ENCODE data around the gene ESR2.
"Not testable (repeated sequence)": the region's sequence is repeated elsewhere in the genome, so short reads cannot be mapped to it uniquely, and the experiment has no call there.

The ESR2 gene

GRCh38 chr14:64119500-64119899 is 174.7 kb downstream of the ESR2 start:
- no peak for DNase-seq

- DNase-seq: no peak
Measured at GRCh38 chr14:64118892-64119291, 175.3 kb downstream of the ESR2 start.

- not testable (repeated sequence) for DNase-seq
Measured at GRCh38 chr14:64118403-64118742, 175.8 kb downstream of the ESR2 start.

GRCh38 chr14:64117671-64118402 is 176.3 kb downstream of the ESR2 start:
- DNase-seq: no peak

- DNase-seq: no peak
Measured at GRCh38 chr14:64115401-64115800, 178.8 kb downstream of the ESR2 start.

GRCh38 chr14:64114796-64115195 is 179.4 kb downstream of the ESR2 start:
- DNase-seq: no peak

- DNase-seq: no peak
Measured at GRCh38 chr14:64114166-64114565, 180.0 kb downstream of the ESR2 start.

GRCh38 chr14:64112867-64113678 is 181.1 kb downstream of the ESR2 start:
- DNase-seq: no peak

- DNase-seq: no peak
Measured at GRCh38 chr14:64110802-64111201, 183.4 kb downstream of the ESR2 start.

GRCh38 chr14:64109819-64110554 is 184.2 kb downstream of the ESR2 start:
- DNase-seq: no peak

- no peak for DNase-seq
Measured at GRCh38 chr14:64107438-64107837, 186.7 kb downstream of the ESR2 start.

GRCh38 chr14:64098120-64098519 is 196.1 kb downstream of the ESR2 start:
- DNase-seq: no peak

GRCh38 chr14:64095620-64096019 is 198.6 kb downstream of the ESR2 start:
- DNase-seq: no peak

- DNase-seq: no peak
Measured at GRCh38 chr14:64092940-64093339, 201.2 kb downstream of the ESR2 start.

- no peak for DNase-seq
Measured at GRCh38 chr14:64092338-64092737, 201.8 kb downstream of the ESR2 start.

GRCh38 chr14:64091217-64091616 is 203.0 kb downstream of the ESR2 start:
- no peak for DNase-seq

- DNase-seq: no peak
Measured at GRCh38 chr14:64089920-64090319, 204.3 kb downstream of the ESR2 start.

GRCh38 chr14:64088647-64088964 is 205.6 kb downstream of the ESR2 start:
- no peak for DNase-seq

- DNase-seq: no peak
Measured at GRCh38 chr14:64082837-64083236, 211.3 kb downstream of the ESR2 start.

- no peak for DNase-seq
Measured at GRCh38 chr14:64081174-64081746, 212.9 kb downstream of the ESR2 start.

- DNase-seq: no peak
Measured at GRCh38 chr14:64080452-64080851, 213.7 kb downstream of the ESR2 start.

GRCh38 chr14:64075613-64076005 is 218.6 kb downstream of the ESR2 start:
- no peak for DNase-seq

GRCh38 chr14:64074961-64075612 is 219.1 kb downstream of the ESR2 start:
- no peak for DNase-seq
